GM12801 (cell line): ENCODE data around the gene DHX58.

Experiments used
- CTCF ChIP-seq: IDR thresholded peaks from one replicate; pipeline ENCODE4 v1.5.1; 2011; ENCODE audit warnings: control low read depth; ENCODE audit not compliant: insufficient read length; ENCODE audit errors: extremely low read depth

The DHX58 gene

DNA sequence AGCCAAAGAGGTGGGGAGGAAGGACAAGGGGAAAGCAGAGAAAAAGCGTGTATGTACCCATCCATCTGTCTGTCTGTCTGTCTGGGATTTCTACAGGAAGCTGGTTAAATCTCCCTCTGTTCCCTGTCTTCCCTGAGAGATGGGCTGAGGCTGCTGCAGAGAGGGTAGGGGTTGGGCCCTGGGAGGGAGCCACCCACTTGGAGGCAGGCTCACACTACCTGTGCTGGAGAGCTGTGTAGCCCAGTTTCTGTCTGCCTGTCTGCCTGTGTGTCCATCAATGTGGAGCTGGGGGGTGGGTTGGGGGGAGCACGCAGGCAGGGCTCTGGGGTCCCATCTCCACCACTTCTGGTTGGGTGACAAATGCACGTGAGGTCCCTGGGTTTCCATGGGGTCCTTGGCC lies 43.5 kb downstream of the DHX58 start:
- TF ChIP-seq CTCF: no peak

DNA sequence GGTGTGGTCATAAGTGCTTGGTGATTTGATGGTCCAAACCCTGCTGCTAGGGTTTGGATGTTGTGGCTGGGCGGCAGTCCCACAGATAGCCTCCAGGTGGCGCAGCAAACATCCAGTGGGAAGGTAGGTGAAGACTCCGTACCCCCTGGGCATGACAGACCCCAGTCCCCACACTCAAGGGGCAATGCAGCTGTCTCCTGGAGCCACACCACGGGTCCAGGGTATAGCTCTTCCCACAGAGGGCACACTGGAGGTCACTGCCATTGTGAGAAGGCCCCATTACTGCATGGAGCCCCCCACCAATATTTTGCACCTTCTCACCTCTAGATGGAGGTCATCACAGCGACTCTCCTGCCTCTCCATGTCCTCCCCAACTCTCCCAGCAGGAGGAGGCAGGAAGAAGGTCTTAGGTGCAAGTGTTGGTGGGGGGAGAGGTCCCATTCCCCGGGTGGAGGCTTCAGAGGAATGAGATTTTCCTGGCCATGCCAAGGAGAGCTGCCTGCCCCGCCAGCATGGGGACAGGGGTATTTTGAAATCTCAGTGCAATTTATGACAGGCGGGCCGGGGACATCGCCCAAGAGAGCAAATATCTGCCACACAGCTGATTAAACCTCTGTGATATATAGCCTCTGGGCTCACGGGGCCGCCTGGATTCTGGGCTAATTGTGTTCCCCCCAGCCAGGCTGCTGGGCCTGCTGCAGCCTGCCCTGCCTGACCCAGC lies 45.0 kb downstream of the DHX58 start:
- no peak for TF ChIP-seq CTCF

DNA sequence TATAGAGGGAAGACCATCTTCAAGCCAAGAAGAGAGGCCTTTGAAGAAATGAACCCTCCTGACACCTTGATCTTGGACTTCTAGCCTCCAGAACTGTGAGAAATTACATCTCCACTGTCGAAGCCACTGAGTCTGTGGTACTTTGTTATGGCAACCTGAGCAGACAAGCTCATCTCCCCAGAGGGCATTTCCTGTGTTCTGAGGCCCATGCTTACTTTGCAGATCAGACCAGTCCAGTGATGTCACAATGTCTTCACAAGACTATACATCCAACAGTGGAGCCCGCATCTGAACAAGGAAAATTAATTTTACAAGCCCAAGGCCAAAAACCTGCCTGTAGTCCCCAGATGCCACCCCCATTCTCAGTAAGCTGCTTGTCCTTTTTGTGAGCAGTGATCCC lies 47.3 kb downstream of the DHX58 start:
- no peak for TF ChIP-seq CTCF

DNA sequence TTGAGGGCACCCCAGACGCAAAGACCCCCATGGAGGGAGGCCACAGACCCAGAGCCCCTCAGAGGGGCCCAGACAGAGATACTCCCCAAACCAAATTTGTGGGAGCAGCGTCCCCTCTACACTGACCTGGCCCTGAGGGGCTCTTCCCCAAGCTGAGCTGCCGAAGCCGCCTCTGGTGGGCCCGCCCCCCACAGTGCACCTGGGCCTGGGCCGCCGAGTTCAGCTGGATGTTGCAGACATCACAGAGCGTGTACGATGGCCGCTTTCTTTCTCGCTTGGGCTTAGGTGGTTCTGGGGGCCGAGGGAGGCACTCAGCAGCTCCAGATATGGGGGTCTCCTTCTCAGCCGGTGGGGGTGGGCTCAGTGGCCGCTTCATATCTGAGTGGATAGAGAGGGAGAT lies 49.8 kb downstream of the DHX58 start:
- no peak for TF ChIP-seq CTCF

DNA sequence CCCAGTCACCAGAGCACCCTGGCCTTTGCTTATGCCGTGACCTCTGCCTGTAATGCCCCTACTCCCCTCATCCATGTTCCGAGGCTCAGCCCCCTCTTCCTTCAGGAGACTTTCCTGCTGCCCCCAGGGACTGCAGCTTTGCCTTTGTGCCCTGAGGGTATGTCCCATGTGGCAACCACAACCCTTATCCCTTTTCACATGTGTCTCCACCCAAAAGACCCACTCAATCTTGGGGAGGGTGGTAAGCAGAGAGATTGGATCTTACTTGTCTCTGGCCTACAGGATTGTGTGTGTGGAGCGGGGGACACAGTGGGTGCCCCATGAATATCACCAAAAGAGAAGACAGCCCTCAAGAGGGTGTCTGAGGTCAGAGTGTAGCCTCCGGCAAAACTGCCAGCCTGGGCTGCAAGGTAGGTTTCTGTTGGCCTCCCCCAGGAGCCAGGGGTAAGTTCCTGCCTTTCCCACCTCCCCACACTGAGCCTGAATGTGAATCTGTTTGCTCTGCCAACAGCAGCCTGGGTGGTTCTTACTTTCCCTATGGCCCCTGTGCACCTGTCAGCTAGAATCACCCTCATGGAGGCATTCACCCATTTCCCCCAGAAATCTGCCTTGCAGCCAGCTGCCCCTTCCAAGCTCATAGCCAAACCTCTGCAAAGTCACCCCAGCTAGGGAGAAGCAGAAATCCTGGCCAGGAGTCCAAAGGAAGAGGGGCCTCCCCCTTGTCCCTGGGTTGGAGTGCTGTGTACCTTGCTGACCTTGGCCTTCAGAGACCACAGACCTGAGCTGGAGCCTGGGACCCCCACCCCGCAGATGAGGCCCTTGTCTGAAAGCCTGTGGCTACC lies 50.6 kb downstream of the DHX58 start:
- no peak for TF ChIP-seq CTCF

- no peak for TF ChIP-seq CTCF
Measured at GRCh38 chr17:42060231-42060630, 52.3 kb downstream of the DHX58 start.

- TF ChIP-seq CTCF: no peak
Measured at GRCh38 chr17:42059815-42060214, 52.7 kb downstream of the DHX58 start.
